Measurements from ENCODE around the gene TLCD1. TPM values are rescaled to one million over a fixed set of nuclear protein-coding genes. Genes with fewer than 3 reads are reported as not detected.

Gene TLCD1
- total and polyA plus RNA-seq, 4 donors, result 3.0 to 9.9 (median 6.4) TPM

GRCh38 chr17:28714281-28714680 is 11.8 kb downstream of the TLCD1 start:
- Histone ChIP-seq H3K4me1 (ENCODE audit: control insufficient read depth, insufficient read depth, low read length) (peaks cover 66% of the 10 kb centered on the region), H3K27ac (ENCODE audit: low read depth, low read length) (no peak overlapping the region), H3K4me3 (ENCODE audit: low read depth, low read length) (no peak overlapping the region), H3K27me3 (ENCODE audit: control insufficient read depth, insufficient read depth, low read length) (peaks cover 9% of the 10 kb centered on the region), H3K9me3 (ENCODE audit: control insufficient read depth, insufficient read depth, low read length) (no peaks in the 10 kb centered on the region), H3K36me3 (ENCODE audit: control insufficient read depth, insufficient read depth, low read length) (peaks cover 24% of the 10 kb centered on the region)
- DNase-seq (ENCODE audit: low read depth in 4 of 6, low spot score in 6 of 6), result no peak
- WGBS (ENCODE audit: insufficient coverage), result 58% methylated on average over 2 of the region's 3 CpGs

GRCh38 chr17:28712705-28713415 is 13.2 kb downstream of the TLCD1 start:
- H3K4me3 ChIP-seq (ENCODE audit: low read depth, low read length), result no peak overlapping the region
- H3K9me3 ChIP-seq (ENCODE audit: control insufficient read depth, insufficient read depth, low read length), result no peaks in the 10 kb centered on the region
- DNase-seq (ENCODE audit: low read depth in 4 of 6, low spot score in 6 of 6), result no peak
- peak overlapping the region; percentile 98 for H3K27ac ChIP-seq (ENCODE audit: low read depth, low read length)
- WGBS (ENCODE audit: insufficient coverage), result 74% methylated on average over 3 of the region's 7 CpGs
- peaks cover 24% of the 10 kb centered on the region for H3K36me3 ChIP-seq (ENCODE audit: control insufficient read depth, insufficient read depth, low read length)
- H3K4me1 ChIP-seq (ENCODE audit: control insufficient read depth, insufficient read depth, low read length), result peaks cover 54% of the 10 kb centered on the region
- H3K27me3 ChIP-seq (ENCODE audit: control insufficient read depth, insufficient read depth, low read length), result peaks cover 6% of the 10 kb centered on the region

GRCh38 chr17:28712032-28712704 is 13.9 kb downstream of the TLCD1 start:
- H3K4me3 ChIP-seq (ENCODE audit: low read depth, low read length), result peak overlapping the region; percentile 52
- peak overlapping the region; percentile 98 for H3K27ac ChIP-seq (ENCODE audit: low read depth, low read length)
- WGBS (ENCODE audit: insufficient coverage), result 32% methylated on average over 22 of the region's 34 CpGs
- peaks cover 25% of the 10 kb centered on the region for H3K36me3 ChIP-seq (ENCODE audit: control insufficient read depth, insufficient read depth, low read length)
- no peaks in the 10 kb centered on the region for H3K9me3 ChIP-seq (ENCODE audit: control insufficient read depth, insufficient read depth, low read length)
- peaks cover 49% of the 10 kb centered on the region for H3K4me1 ChIP-seq (ENCODE audit: control insufficient read depth, insufficient read depth, low read length)
- H3K27me3 ChIP-seq (ENCODE audit: control insufficient read depth, insufficient read depth, low read length), result peaks cover 5% of the 10 kb centered on the region
- no peak for DNase-seq (ENCODE audit: low read depth in 4 of 6, low spot score in 6 of 6)

- peaks cover 2% of the 10 kb centered on the region for H3K27me3 ChIP-seq (ENCODE audit: control insufficient read depth, insufficient read depth, low read length)
- 2% methylated on average over 20 of the region's 20 CpGs for WGBS (ENCODE audit: insufficient coverage)
- DNase-seq (ENCODE audit: low read depth in 4 of 6, low spot score in 6 of 6), result peak in 1 of 6 donors; percentile 89
- H3K27ac ChIP-seq (ENCODE audit: low read depth, low read length), result peak within 1 kb of the TSS; percentile 98
- H3K9me3 ChIP-seq (ENCODE audit: control insufficient read depth, insufficient read depth, low read length), result no peaks in the 10 kb centered on the region
- H3K36me3 ChIP-seq (ENCODE audit: control insufficient read depth, insufficient read depth, low read length), result peaks cover 29% of the 10 kb centered on the region
- peaks cover 44% of the 10 kb centered on the region for H3K4me1 ChIP-seq (ENCODE audit: control insufficient read depth, insufficient read depth, low read length)
- peak within 1 kb of the TSS; percentile 52 for H3K4me3 ChIP-seq (ENCODE audit: low read depth, low read length)
Measured at GRCh38 chr17:28711723-28712031, 14.4 kb downstream of the TLCD1 start, which contains the start of gene PROCA1. Gene PROCA1, minus strand, starts transcription at chr17:28711888. Its CDS starts 228 bp downstream, at chr17:28711660.

GRCh38 chr17:28710861-28711722 is 14.9 kb downstream of the TLCD1 start:
- peaks cover 40% of the 10 kb centered on the region for H3K4me1 ChIP-seq (ENCODE audit: control insufficient read depth, insufficient read depth, low read length)
- peaks cover 32% of the 10 kb centered on the region for H3K36me3 ChIP-seq (ENCODE audit: control insufficient read depth, insufficient read depth, low read length)
- peak in 3 of 6 donors; percentile 90 to 98 (median 97) for DNase-seq (ENCODE audit: low read depth in 4 of 6, low spot score in 6 of 6)
- peak overlapping the region; percentile 98 for H3K27ac ChIP-seq (ENCODE audit: low read depth, low read length)
- no peaks in the 10 kb centered on the region for H3K9me3 ChIP-seq (ENCODE audit: control insufficient read depth, insufficient read depth, low read length)
- under 1% methylated on average over 72 of the region's 74 CpGs for WGBS (ENCODE audit: insufficient coverage)
- peak overlapping the region; percentile 52 for H3K4me3 ChIP-seq (ENCODE audit: low read depth, low read length)
- H3K27me3 ChIP-seq (ENCODE audit: control insufficient read depth, insufficient read depth, low read length), result no peaks in the 10 kb centered on the region

- H3K27me3 ChIP-seq (ENCODE audit: control insufficient read depth, insufficient read depth, low read length), result no peaks in the 10 kb centered on the region
- H3K4me1 ChIP-seq (ENCODE audit: control insufficient read depth, insufficient read depth, low read length), result peaks cover 59% of the 10 kb centered on the region
- WGBS (ENCODE audit: insufficient coverage), result 85% methylated on average over 1 of the region's 2 CpGs
- no peak overlapping the region for H3K4me3 ChIP-seq (ENCODE audit: low read depth, low read length)
- H3K9me3 ChIP-seq (ENCODE audit: control insufficient read depth, insufficient read depth, low read length), result no peaks in the 10 kb centered on the region
- no peak for DNase-seq (ENCODE audit: low read depth in 4 of 6, low spot score in 6 of 6)
- H3K27ac ChIP-seq (ENCODE audit: low read depth, low read length), result no peak overlapping the region
- H3K36me3 ChIP-seq (ENCODE audit: control insufficient read depth, insufficient read depth, low read length), result peaks cover 45% of the 10 kb centered on the region
Measured at GRCh38 chr17:28707339-28707720, 18.7 kb downstream of the TLCD1 start.

GRCh38 chr17:28706471-28707338 is 19.3 kb downstream of the TLCD1 start:
- Histone ChIP-seq H3K27me3 (ENCODE audit: control insufficient read depth, insufficient read depth, low read length) (no peaks in the 10 kb centered on the region), H3K36me3 (ENCODE audit: control insufficient read depth, insufficient read depth, low read length) (peaks cover 51% of the 10 kb centered on the region), H3K27ac (ENCODE audit: low read depth, low read length) (no peak overlapping the region), H3K9me3 (ENCODE audit: control insufficient read depth, insufficient read depth, low read length) (no peaks in the 10 kb centered on the region), H3K4me3 (ENCODE audit: low read depth, low read length) (no peak overlapping the region), H3K4me1 (ENCODE audit: control insufficient read depth, insufficient read depth, low read length) (peaks cover 59% of the 10 kb centered on the region)
- 13% methylated on average over 1 of the region's 7 CpGs for WGBS (ENCODE audit: insufficient coverage)
- no peak for DNase-seq (ENCODE audit: low read depth in 4 of 6, low spot score in 6 of 6)

GRCh38 chr17:28705728-28706334 is 20.2 kb downstream of the TLCD1 start:
- no peaks in the 10 kb centered on the region for H3K27me3 ChIP-seq (ENCODE audit: control insufficient read depth, insufficient read depth, low read length)
- DNase-seq (ENCODE audit: low read depth in 4 of 6, low spot score in 6 of 6), result no peak
- WGBS (ENCODE audit: insufficient coverage), result 93% methylated on average over 5 of the region's 10 CpGs
- no peaks in the 10 kb centered on the region for H3K9me3 ChIP-seq (ENCODE audit: control insufficient read depth, insufficient read depth, low read length)
- no peak overlapping the region for H3K4me3 ChIP-seq (ENCODE audit: low read depth, low read length)
- H3K27ac ChIP-seq (ENCODE audit: low read depth, low read length), result no peak overlapping the region
- H3K4me1 ChIP-seq (ENCODE audit: control insufficient read depth, insufficient read depth, low read length), result peaks cover 62% of the 10 kb centered on the region
- peaks cover 60% of the 10 kb centered on the region for H3K36me3 ChIP-seq (ENCODE audit: control insufficient read depth, insufficient read depth, low read length)

Data from spinal cord (tissue), 10 donors.